Measurements from ENCODE around the gene PLXND1. TPM values are rescaled to one million over a fixed set of nuclear protein-coding genes. Genes with fewer than 3 reads are reported as not detected.

The PLXND1 gene
- total RNA-seq, 2 experiments from 2014 or later: 4.7 to 6.0 TPM

GRCh38 chr3:129610276-129610675 lies 3.8 kb upstream of the PLXND1 start:
- ChIA-PET POLR2A (no interaction called here), CTCF (ENCODE audit: unreplicated experiment) (no interaction called here)
- H3K4me2 ChIP-seq (ENCODE audit: low read length): no peak overlapping the region
- no peaks in the 10 kb centered on the region for H3K36me3 ChIP-seq (ENCODE audit: insufficient read depth, low read length)
- no peak overlapping the region for H3K27ac ChIP-seq (ENCODE audit: low read depth, low read length, poor library complexity, severe bottlenecking)
- no peak overlapping the region for H3K4me3 ChIP-seq (ENCODE audit: low read depth, low read length, poor library complexity, severe bottlenecking)
- H3K79me2 ChIP-seq (ENCODE audit: insufficient read depth, low read depth, low read length): no peaks in the 10 kb centered on the region
- TF ChIP-seq EZH2phosphoT487 (IDR thresholded peaks at IDR 0.05; ENCODE audit: borderline replicate concordance, low read depth, low read length): no peak
- no peaks in the 10 kb centered on the region for H3K9me2 ChIP-seq (ENCODE audit: insufficient read depth, low read length)
- no peaks in the 10 kb centered on the region for H4K20me1 ChIP-seq (ENCODE audit: insufficient read depth, low read length)
- intact Hi-C loops (cut with micrococcal nuclease; ENCODE audit: unreplicated experiment): no loop called here
- no peaks in the 10 kb centered on the region for H3K4me1 ChIP-seq (ENCODE audit: insufficient read depth, low read length, poor library complexity, severe bottlenecking)
- BruUV-seq (replicated peaks): no TSS peak
- H3K9me3 ChIP-seq (ENCODE audit: low read length): no peaks in the 10 kb centered on the region
- DNase-seq (ENCODE audit: low spot score): no peak
- no peak overlapping the region for H2AFZ ChIP-seq (ENCODE audit: low read length)

- Histone ChIP-seq H3K9me2 (ENCODE audit: insufficient read depth, low read length) (no peaks in the 10 kb centered on the region), H4K20me1 (ENCODE audit: insufficient read depth, low read length) (no peaks in the 10 kb centered on the region), H3K9me3 (ENCODE audit: low read length) (no peaks in the 10 kb centered on the region), H3K4me1 (ENCODE audit: insufficient read depth, low read length, poor library complexity, severe bottlenecking) (no peaks in the 10 kb centered on the region), H3K79me2 (ENCODE audit: insufficient read depth, low read depth, low read length) (no peaks in the 10 kb centered on the region), H3K27ac (ENCODE audit: low read depth, low read length, poor library complexity, severe bottlenecking) (no peak overlapping the region), H3K36me3 (ENCODE audit: insufficient read depth, low read length) (no peaks in the 10 kb centered on the region), H3K4me2 (ENCODE audit: low read length) (no peak overlapping the region), H2AFZ (ENCODE audit: low read length) (no peak overlapping the region), H3K4me3 (ENCODE audit: low read depth, low read length, poor library complexity, severe bottlenecking) (no peak overlapping the region)
- no TSS peak for BruUV-seq (replicated peaks)
- DNase-seq (ENCODE audit: low spot score): no peak
- ChIA-PET CTCF (ENCODE audit: unreplicated experiment) (no interaction called here), POLR2A (no interaction called here)
- intact Hi-C loops (cut with micrococcal nuclease; ENCODE audit: unreplicated experiment): no loop called here
- no peak for TF ChIP-seq CTCF (conservative IDR thresholded peaks at IDR 0.05; ENCODE audit: low read length)
- no peak for TF ChIP-seq EZH2phosphoT487 (IDR thresholded peaks at IDR 0.05; ENCODE audit: borderline replicate concordance, low read depth, low read length)
Measured at GRCh38 chr3:129609591-129610182, 3.2 kb upstream of the PLXND1 start.

- ChIA-PET CTCF (ENCODE audit: unreplicated experiment) (no interaction called here), POLR2A (interaction anchor here (0.7 kb wide), 1 partner anchor 83 kb away, joined by 6 read pairs; no protein-coding TSS in a partner anchor)
- no peaks in the 10 kb centered on the region for H3K36me3 ChIP-seq (ENCODE audit: insufficient read depth, low read length)
- TF ChIP-seq CTCF (conservative IDR thresholded peaks at IDR 0.05; ENCODE audit: low read length): 0 out of 2 replicates have a peak, but pooled peaks have one; percentile 5
- no peak for TF ChIP-seq EZH2phosphoT487 (IDR thresholded peaks at IDR 0.05; ENCODE audit: borderline replicate concordance, low read depth, low read length)
- no peaks in the 10 kb centered on the region for H3K9me2 ChIP-seq (ENCODE audit: insufficient read depth, low read length)
- no peak for DNase-seq (ENCODE audit: low spot score)
- no peaks in the 10 kb centered on the region for H4K20me1 ChIP-seq (ENCODE audit: insufficient read depth, low read length)
- H3K27ac ChIP-seq (ENCODE audit: low read depth, low read length, poor library complexity, severe bottlenecking): no peak overlapping the region
- no peak overlapping the region for H2AFZ ChIP-seq (ENCODE audit: low read length)
- H3K9me3 ChIP-seq (ENCODE audit: low read length): no peaks in the 10 kb centered on the region
- no peaks in the 10 kb centered on the region for H3K4me1 ChIP-seq (ENCODE audit: insufficient read depth, low read length, poor library complexity, severe bottlenecking)
- intact Hi-C loops (cut with micrococcal nuclease; ENCODE audit: unreplicated experiment): loop anchor here (1.0 kb wide), 1 partner anchor 119 kb away; no protein-coding TSS in a partner anchor
- BruUV-seq (replicated peaks): no TSS peak
- H3K4me2 ChIP-seq (ENCODE audit: low read length): no peak overlapping the region
- no peaks in the 10 kb centered on the region for H3K79me2 ChIP-seq (ENCODE audit: insufficient read depth, low read depth, low read length)
- H3K4me3 ChIP-seq (ENCODE audit: low read depth, low read length, poor library complexity, severe bottlenecking): no peak overlapping the region
Measured at GRCh38 chr3:129608936-129609590, 2.6 kb upstream of the PLXND1 start.
